ENCODE data around the gene TBK1.

Gene TBK1

GRCh38 chr12:64451687-64452558 is at the start of gene TBK1:
Gene TBK1 (plus strand): TSS chr12:64452120. CDS start chr12:64455871, 3,751 bp downstream.
- peak; percentile 18 to 39 for DNase-seq (ENCODE audit: low read depth in 2 of 2, low spot score in 1 of 2)

GRCh38 chr12:64402181-64402580 is 49.7 kb upstream of the TBK1 start:
- DNase-seq (ENCODE audit: low read depth in 2 of 2, low spot score in 1 of 2), result no peak

DNA sequence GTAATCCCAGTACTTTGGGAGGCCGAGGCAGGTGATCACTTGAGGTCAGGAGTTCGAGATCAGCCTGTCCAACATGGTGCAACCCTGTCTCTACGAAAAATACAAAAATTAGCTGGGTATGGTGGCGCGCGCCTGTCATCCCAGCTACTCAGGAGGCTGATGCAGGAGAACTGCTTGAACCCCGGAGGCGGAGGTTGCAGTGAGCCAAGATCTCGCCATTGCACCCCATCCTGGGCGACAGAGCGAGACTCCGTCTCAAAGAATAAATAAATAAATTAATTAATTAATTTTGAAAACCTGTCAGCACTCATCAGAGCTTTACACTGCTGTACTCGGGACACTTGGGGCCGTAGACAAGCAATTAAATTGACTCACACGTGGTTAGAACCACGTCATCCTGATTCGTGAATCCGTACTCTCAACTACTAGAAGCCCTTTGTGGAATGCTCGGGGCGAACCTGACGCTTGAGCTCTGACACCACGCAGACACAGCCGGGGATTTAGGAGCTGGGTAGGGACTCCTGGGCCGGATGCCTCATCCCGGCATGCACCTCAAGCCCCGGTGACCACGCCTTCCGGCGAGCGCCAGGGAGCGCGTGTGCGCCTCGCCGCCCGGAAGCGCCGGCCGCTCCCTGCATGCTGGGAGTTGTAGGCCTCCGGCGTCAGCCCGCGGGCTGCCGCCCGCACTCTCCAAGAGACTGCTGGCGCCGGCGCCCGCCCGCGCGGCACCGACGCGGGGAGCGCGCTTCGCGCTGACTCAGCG is 48.0 kb upstream of the TBK1 start, which contains the start of gene XPOT:
TSS of gene XPOT (plus strand) at position 686 of the 763 bp plus-strand sequence. CDS start 5,644 bp downstream, outside the sequence.
- DNase-seq (ENCODE audit: low read depth in 2 of 2, low spot score in 1 of 2), result peak; percentile 76 to 87

DNA sequence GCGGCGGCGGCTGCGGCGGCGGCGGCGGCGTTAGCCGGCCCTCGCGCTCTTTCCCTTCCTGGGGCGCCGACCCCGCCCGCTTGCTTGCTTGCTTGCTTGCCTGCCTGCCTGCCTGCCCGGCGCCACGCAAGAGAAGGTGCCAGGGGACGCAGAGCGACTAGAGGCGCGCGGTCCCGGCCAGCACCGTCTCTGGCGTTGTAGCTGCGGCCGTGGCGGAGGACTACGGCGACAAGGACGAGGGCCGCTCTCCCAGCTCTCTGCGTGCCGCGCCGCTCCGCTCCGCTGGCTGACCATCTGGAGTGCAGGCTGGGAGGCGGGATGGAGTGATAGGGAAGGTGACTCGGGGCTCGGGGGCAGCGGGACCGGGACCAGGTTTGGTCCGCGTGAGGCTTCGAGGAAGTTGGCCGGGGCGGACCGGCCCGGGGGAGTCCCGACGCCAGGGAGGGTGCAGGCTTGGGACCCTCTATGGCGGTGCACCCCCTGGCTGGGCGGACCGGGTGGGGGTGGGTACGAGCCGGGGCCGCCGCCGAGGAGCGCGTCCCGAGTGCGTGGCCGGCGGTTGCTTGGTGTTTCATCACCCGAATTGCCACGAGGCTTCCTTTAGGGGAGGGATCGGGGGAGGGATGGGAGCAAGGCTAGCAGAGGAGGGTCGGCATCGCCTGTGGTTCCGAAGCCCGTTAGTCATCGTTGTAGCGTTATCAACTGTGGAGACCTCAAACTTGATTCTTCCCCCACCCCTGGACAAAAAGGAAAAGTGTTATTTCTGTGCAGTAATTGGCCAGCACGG is 47.3 kb upstream of the TBK1 start:
- peak; percentile 49 to 66 for DNase-seq (ENCODE audit: low read depth in 2 of 2, low spot score in 1 of 2)

DNA sequence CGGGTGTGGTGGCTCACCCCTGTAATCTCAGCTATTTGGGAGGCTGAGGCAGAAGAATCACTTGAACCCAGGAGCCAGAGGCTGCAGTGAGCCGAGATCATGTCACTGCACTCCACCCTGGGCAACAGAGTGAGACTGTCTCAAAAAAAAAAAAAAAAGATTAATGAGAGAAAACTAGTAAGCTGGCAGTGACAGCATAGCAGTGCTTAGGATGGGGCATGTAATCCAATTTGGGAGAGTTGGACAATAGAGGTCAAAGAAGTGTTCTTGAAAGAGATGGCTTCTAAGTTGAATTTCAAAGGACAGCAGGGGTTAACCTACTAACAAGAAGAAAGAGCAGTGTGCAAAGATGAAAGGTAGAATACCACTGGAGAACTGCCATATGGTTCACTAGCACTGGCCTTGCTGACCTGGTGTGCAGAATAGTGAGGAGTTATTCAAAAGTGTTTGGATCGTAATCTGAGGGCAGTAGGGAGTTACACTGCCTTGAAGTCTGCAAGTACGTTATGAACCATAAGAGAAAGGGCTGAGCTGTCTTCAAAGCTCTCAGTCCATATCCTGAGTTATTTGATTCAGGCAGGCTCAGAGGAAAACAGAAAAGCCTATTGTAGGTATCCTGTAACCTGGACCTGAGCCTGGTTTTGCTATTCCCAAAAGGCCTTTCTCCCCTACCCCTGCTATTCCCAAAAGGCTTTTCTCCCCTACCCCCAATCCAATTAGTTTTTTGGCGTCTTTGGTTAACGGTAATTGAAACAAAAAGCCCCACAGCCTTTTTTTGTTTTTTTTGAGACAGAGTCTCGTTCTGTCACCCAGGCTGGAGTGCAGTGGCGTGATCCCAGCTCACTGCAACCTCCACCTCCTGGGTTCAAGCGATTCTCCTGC is 44.3 kb upstream of the TBK1 start:
- DNase-seq (ENCODE audit: low read depth in 2 of 2, low spot score in 1 of 2), result no peak

- DNase-seq (ENCODE audit: low read depth in 2 of 2, low spot score in 1 of 2), result no peak
Observed at GRCh38 chr12:64411427-64411826, 40.5 kb upstream of the TBK1 start.

- DNase-seq (ENCODE audit: low read depth in 2 of 2, low spot score in 1 of 2), result no peak
Observed at GRCh38 chr12:64412459-64412858, 39.5 kb upstream of the TBK1 start.

DNA sequence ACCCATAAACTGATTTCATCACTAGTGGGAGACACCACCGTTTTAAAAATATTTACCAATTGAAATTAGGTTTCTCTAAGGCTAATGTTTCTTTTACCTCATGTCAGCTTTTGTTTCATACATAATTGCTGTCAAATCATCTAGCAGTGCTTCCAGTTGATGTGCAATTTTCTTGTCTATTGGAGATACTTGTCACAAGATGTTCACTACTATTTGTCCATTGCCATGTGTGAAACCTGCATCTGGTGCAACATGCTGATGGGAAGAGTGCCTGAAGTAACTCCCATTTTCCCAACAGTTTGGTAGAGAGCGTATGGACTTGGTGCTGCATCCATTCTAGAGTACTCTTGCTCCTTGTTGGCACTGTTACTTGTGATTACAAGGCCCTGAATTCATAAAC is 38.0 kb upstream of the TBK1 start:
- DNase-seq (ENCODE audit: low read depth in 2 of 2, low spot score in 1 of 2), result no peak

- no peak for DNase-seq (ENCODE audit: low read depth in 2 of 2, low spot score in 1 of 2)
Observed at GRCh38 chr12:64418209-64418608, 33.7 kb upstream of the TBK1 start.

DNA sequence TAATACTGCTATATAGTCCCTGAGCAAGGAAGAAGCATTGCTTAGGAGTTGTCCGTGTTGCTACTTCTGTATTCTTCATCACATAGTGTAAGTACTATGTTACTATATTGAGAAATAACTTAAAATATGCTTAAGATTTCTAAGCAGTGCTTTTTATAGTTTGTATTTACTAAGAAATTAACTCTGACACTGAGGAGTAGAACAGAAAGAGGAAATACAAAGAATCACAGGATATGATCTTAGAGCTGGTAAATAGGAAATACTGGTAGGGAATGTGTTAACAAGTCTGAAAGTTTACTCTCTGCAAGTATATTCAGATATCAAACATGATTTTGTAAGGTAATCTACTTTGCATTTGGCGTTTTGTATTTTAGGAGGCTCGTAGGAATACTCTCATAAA is 32.2 kb upstream of the TBK1 start:
- DNase-seq (ENCODE audit: low read depth in 2 of 2, low spot score in 1 of 2), result no peak

DNA sequence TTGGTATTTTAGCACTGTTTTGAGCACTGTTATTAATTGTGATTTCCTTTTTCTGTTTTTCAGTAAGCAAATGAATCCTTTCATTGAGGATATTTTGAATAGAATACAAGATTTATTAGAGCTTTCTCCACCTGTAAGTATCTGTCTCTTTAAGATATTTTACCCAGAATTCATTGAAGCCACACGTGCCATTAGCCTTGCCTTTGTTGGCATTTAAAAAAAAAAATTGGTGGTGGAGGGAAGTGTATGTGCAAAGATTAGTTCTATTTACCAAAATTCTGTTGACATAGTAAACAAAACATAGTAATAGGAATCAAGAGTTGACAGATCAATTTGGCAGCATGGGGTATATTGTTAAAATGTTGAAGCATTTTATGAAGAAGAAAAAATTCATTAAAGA is 23.9 kb upstream of the TBK1 start:
- no peak for DNase-seq (ENCODE audit: low read depth in 2 of 2, low spot score in 1 of 2)

- DNase-seq (ENCODE audit: low read depth in 2 of 2, low spot score in 1 of 2), result no peak
Observed at GRCh38 chr12:64428956-64429355, 23.0 kb upstream of the TBK1 start.

DNA sequence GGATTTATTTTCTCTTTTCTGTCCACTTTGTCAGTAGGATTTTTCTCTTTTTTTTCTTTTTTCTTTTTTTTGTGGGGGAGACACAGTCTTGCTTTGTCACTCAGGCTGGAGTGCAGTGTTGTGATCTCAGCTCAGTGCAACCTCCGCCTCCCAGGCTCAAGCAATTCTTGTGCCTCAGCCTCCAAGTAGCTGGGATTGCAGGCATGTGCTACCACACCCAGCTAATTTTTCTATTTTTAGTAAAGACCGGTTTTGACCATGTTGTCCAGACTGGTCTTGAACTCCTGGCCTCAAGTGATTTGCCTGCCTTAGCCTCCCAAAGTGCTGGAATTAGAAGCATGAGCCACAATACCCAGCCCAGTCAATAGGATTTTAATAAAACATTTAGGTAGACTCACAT is 21.0 kb upstream of the TBK1 start:
- no peak for DNase-seq (ENCODE audit: low read depth in 2 of 2, low spot score in 1 of 2)

GRCh38 chr12:64431791-64432190 is 20.1 kb upstream of the TBK1 start:
- no peak for DNase-seq (ENCODE audit: low read depth in 2 of 2, low spot score in 1 of 2)

- no peak for DNase-seq (ENCODE audit: low read depth in 2 of 2, low spot score in 1 of 2)
Observed at GRCh38 chr12:64433915-64434314, 18.0 kb upstream of the TBK1 start.

GRCh38 chr12:64440100-64440499 is 11.8 kb upstream of the TBK1 start:
- no peak for DNase-seq (ENCODE audit: low read depth in 2 of 2, low spot score in 1 of 2)

GRCh38 chr12:64445490-64445889 is 6.4 kb upstream of the TBK1 start:
- no peak for DNase-seq (ENCODE audit: low read depth in 2 of 2, low spot score in 1 of 2)

GRCh38 chr12:64446295-64446694 is 5.6 kb upstream of the TBK1 start:
- DNase-seq (ENCODE audit: low read depth in 2 of 2, low spot score in 1 of 2), result no peak

GRCh38 chr12:64450057-64450640 is 1.8 kb upstream of the TBK1 start:
- DNase-seq (ENCODE audit: low read depth in 2 of 2, low spot score in 1 of 2), result no peak
